GM21381 (cell line): ENCODE measurements around the gene NPAS2.

ENCODE experiments used
- ATAC-seq: cut with Tn5 transposase; IDR thresholded peaks from one replicate; pipeline ENCODE4 v1.9.1; 2021; ENCODE audit warnings: mild to moderate bottlenecking, moderate library complexity; ENCODE audit not compliant: unreplicated experiment

The NPAS2 gene

DNA sequence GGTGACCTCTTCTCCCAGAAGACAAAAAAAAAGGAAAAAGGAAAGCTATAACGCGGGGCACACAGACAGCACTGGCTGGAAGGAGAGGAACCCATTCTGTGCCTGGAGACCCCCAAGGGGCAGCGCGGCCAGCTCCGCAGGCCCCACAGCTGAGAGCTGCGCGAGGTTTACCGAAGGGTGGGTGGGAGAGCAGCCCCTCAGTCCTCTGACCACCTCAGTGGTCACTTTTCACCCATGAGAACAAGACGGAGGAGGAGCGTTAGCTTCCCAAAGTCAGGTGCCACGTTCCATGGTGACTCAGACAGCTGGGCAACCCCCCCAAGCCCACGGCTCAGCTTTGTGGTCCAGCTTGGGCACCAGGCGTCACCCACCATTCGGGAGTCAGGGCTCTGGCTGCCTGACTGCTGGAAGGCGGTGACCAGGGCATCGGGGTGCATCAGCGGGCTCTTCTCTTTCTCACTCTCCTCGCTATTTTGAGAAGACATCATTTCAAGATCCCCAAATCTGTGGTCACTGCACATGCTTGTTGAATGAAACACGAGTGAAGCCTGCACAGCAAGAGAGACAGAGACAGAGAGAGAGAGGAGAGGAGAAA is 217.3 kb downstream of the NPAS2 start:
- ATAC-seq = no peak

DNA sequence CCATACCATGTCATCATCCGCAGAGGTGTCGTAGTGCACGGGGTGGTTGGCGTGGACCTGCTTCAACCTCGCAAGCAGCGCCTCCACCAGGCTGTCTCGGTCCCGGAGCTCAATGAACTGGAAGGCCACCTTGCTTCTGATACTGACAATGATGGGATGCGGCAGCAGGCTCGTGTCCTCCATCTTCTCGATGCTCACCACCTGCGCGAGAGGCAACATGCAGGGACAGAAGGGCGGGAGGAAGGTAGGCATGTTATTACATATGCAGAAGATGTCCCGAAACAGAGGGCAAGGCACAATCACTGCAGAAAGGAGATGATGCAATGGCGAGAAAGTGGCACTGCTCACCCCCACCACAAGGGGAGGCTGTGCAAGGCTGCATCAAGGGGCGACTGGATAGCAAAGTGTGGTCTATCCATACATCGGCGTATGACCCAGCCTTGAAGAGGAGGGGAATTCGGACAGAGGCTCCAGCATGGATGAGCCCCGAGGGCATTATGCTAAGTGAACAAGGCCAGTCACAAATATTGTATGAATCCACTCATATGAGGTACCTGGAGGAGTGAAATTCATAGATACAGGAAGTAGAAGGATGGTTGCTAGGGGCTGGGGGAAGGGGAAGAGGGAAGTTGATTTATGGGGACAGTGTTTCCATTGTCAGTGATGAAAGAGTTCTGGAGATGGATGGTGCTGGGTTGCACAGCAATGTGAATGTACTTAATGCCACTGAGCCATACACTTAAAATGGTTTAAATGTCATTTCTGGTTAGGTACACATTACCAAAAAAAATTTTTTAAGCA is 218.7 kb downstream of the NPAS2 start:
- ATAC-seq = no peak

DNA sequence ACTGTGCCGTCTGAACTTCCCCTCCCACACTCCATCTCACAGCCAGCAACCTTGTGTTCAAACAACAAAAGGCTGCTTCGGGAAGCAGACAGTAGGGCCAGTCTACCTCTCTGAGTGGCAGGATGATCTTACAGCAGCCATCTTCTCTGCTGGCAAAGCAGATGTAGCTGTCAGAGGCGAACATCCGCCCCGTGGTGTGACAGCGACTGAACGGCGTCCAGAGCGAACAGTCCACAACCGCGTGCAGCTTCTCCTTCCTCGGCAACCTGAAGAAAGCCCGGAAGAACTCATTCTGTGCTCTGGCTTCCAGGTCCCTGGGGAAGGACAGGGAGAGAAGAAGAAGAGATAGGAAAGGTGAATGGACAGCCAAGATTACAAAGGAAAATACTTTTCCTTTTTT is 220.1 kb downstream of the NPAS2 start:
- no peak for ATAC-seq

DNA sequence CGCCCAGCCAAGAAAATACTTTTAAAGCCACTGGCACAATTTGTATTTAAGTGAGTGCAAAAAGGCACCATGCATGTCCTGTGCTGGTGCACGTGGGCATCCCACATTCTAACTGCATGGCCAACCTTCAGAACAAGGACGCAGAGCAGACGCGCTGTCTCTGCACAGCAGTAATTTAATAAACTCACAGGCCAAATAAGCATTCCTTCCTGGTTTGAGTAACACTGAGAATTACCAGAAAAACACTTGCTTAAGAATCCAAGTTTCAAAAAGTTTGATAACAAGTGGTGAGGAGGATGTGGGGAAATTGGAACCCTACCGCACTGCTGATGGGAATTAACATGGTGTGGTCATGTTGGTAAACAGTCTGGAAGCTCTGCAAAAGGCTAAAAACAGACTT is 220.8 kb downstream of the NPAS2 start:
- no peak for ATAC-seq

DNA sequence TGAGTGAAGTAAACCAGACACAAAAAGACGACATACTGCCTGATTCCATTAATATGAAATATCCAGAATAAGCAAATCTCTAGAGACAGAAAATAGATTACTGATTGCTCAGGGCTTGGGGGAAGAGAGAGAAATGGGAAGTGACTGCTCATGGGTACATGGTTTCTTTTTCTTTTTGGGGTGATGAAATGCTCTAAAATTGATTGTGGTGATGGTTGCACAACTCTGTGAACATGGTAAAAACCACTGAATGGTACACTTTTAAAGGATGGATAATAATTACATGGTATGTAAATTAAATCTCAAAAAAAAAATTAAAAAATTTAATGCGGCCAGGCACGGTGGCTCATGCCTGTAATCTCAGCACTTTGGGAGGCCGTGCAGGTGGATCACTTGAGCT is 221.5 kb downstream of the NPAS2 start:
- ATAC-seq = no peak

DNA sequence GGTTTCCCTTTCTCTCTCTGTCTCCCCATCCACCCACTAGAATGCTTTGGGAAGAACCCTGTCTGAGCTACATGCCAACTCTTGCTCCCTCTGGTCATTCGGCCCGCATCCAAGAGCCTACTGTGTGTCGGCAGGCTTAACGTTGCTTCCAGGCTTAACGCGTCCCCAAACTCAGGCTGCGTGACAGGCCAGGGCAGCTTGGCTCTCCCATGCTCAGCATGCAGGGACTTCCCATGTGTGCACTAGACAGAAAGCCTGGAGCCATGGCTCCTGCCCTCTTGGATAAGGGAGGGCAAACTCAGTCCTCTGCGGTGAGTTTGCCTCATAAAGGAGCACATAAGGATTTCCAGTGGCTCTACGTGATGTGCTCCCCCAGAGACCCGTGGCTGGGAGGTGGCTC is 225.4 kb downstream of the NPAS2 start:
- ATAC-seq = no peak
